ENCODE results near the gene ANKRD39. TPM values are rescaled to one million over a fixed set of nuclear protein-coding genes. Genes with fewer than 3 reads are reported as not detected.
A peak's percentile ranks its signal among the peaks of the same experiment; 100 is the strongest.

Gene ANKRD39
- total and polyA plus RNA-seq, 9 of the 15 experiments (the other 6 are each of a cell fraction or from before 2014, with no cell fraction given): 8.2 to 33.1 (median 23.8) TPM

GRCh38 chr2:96869822-96870625, 12.2 kb upstream of the ANKRD39 start, which contains the start of gene SEMA4C (continued):
- TF ChIP-seq PYGO2 (tag; IDR thresholded peaks at IDR 0.05): no peak
- TF ChIP-seq JUND (IDR thresholded peaks at IDR 0.05; ENCODE audit: borderline replicate concordance, low read depth, low read length): no peak
- TF ChIP-seq JUND (tag; IDR thresholded peaks at IDR 0.05; ENCODE audit: borderline replicate concordance, low read depth, low read length): no peak
- TF ChIP-seq NFRKB (IDR thresholded peaks at IDR 0.05; ENCODE audit: low read depth): no peak
- TF ChIP-seq PREB (CRISPR knock-in tag; IDR thresholded peaks at IDR 0.05): no peak
- TF ChIP-seq NR1H2 (CRISPR knock-in tag; IDR thresholded peaks at IDR 0.05): no peak
- no peak for TF ChIP-seq TBP (optimal IDR thresholded peaks at IDR 0.05; ENCODE audit: low read depth, low read length)
- TF ChIP-seq BCLAF1 (IDR thresholded peaks at IDR 0.05; ENCODE audit: borderline replicate concordance in 1 of 2, control insufficient read depth in 1 of 2, low read depth in 2 of 2, low read length in 1 of 2): no peak
- TF ChIP-seq ZBTB9 (CRISPR knock-in tag; IDR thresholded peaks at IDR 0.05): 0 out of 2 replicates have a peak, but pooled peaks have one; percentile 34
- no peak for TF ChIP-seq ZNF512 (tag; IDR thresholded peaks at IDR 0.05)
- no peak for TF ChIP-seq ZNF280A (IDR thresholded peaks at IDR 0.05; ENCODE audit: low read depth, partially characterized antibody)
- no peak for TF ChIP-seq KDM1A (IDR thresholded peaks at IDR 0.05)
- no peak for TF ChIP-seq ZNF184 (CRISPR knock-in tag; IDR thresholded peaks at IDR 0.05)
- TF ChIP-seq HCFC1 (IDR thresholded peaks at IDR 0.05; ENCODE audit: low read depth, low read length): no peak
- no peak for TF ChIP-seq TCFL5 (CRISPR knock-in tag; conservative IDR thresholded peaks at IDR 0.05)
- peak; percentile 59; the same call in 1 of the 2 replicates for TF ChIP-seq ETS1 (conservative IDR thresholded peaks at IDR 0.05; ENCODE audit: control insufficient read depth, low read depth, low read length)
- TF ChIP-seq DNMT1 (IDR thresholded peaks at IDR 0.05): no peak

All from K562 (cell line).